Esophagus squamous epithelium (tissue), 4 donors: ENCODE results near the gene CTSO.

Experiments used
- CTCF ChIP-seq, 6 experiments: fragments of 450-650 bp in 4 of 6; fragments of 200-600 bp in 2 of 6; sonication (generic) in 2 of 6; IDR thresholded peaks; one replicate each; pipeline ENCODE4 v1.5.1; 2016 to 2019; ENCODE audit warnings: antibody characterized with exemption in 6 of 6, mild to moderate bottlenecking in 4 of 6, moderate library complexity in 4 of 6
- POLR2A ChIP-seq, 4 donors: fragments of 450-650 bp; IDR thresholded peaks; one replicate each; pipeline ENCODE4 v1.6.1; 2017; ENCODE audit warnings: antibody characterized with exemption in 4 of 4, mild to moderate bottlenecking in 4 of 4, moderate library complexity in 3 of 4

- TF ChIP-seq CTCF (IDR thresholded peaks at IDR 0.05) (no peak), POLR2A (IDR thresholded peaks at IDR 0.05) (no peak)
Measured at GRCh38 chr4:155974476-155974749, 20.7 kb upstream of the CTSO start.
